Sigmoid colon (tissue), 7 donors: ENCODE results near the gene NPVF. TPM values are rescaled to one million over a fixed set of nuclear protein-coding genes. Genes with fewer than 3 reads are reported as not detected.

Experiments
- DNase-seq: peaks from one replicate; pipeline ENCODE4 v3.0.0-alpha.2; 2019
- H3K27ac ChIP-seq, 4 donors: fragments of 200-600 bp; sonication (generic); one replicate each; pipeline ENCODE4 v1.5.1; 2016 to 2019; ENCODE audit warnings: mild to moderate bottlenecking in 1 of 4
- H3K27me3 ChIP-seq, 3 donors: fragments of 200-600 bp; sonication (generic); one replicate each; pipeline ENCODE4 v1.5.1; 2019; ENCODE audit warnings: mild to moderate bottlenecking in 1 of 3
- H3K36me3 ChIP-seq, 4 donors: fragments of 200-600 bp; sonication (generic); one replicate each; pipeline ENCODE4 v1.5.1; 2016 to 2019
- H3K4me1 ChIP-seq, 4 donors: fragments of 200-600 bp; sonication (generic); one replicate each; pipeline ENCODE4 v1.5.1; 2017 to 2019
- H3K4me3 ChIP-seq, 4 donors: fragments of 200-600 bp; sonication (generic); one replicate each; pipeline ENCODE4 v1.5.1; 2017 to 2019; ENCODE audit warnings: mild to moderate bottlenecking in 2 of 4, moderate library complexity in 1 of 4
- H3K9me3 ChIP-seq, 4 donors: fragments of 200-600 bp in 3 of 4; sonication (generic) in 3 of 4; one replicate each; pipeline versions ENCODE4 v1.5.1 to v1.6.1; 2013 to 2019
- CTCF ChIP-seq, 4 experiments: fragments of 450-650 bp in 3 of 4; fragments of 200-600 bp in 1 of 4; IDR thresholded peaks; one replicate each; pipeline ENCODE4 v1.5.1; 2016 to 2019; ENCODE audit warnings: antibody characterized with exemption in 4 of 4, mild to moderate bottlenecking in 3 of 4, moderate library complexity in 2 of 4
- EP300 ChIP-seq, 4 donors: sonication (generic); formaldehyde crosslinking; IDR thresholded peaks; one replicate each; pipeline ENCODE4 v1.6.1; 2017; ENCODE audit warnings: antibody characterized with exemption in 4 of 4
- POLR2A ChIP-seq, 2 donors: fragments of 450-650 bp; IDR thresholded peaks; one replicate each; pipeline ENCODE4 v1.6.1; 2016; ENCODE audit warnings: antibody characterized with exemption in 2 of 2, mild to moderate bottlenecking in 2 of 2, moderate library complexity in 2 of 2
- POLR2AphosphoS5 ChIP-seq, 4 donors: sonication (generic); formaldehyde crosslinking; IDR thresholded peaks; one replicate each; pipeline ENCODE4 v1.6.1; 2017; ENCODE audit warnings: antibody characterized with exemption in 4 of 4
- WGBS, 2 donors: extraction: QIAGEN DNeasy Blood & Tissue Kit; methylation state at CpG; one replicate each; pipeline ENCODE4 v1.1.7; 2013; 5-methylcytosine and 5-hydroxymethylcytosine counted together
- intact Hi-C: fragments of 100-400 bp; cut with DNase I; formaldehyde crosslinking; loops from one replicate; pipeline ENCODE4 v1.15.1; 2023
- polyA plus RNA-seq, 3 donors: library from polyadenylated mRNA; stranded (reverse); fragments of 200-250 nt; gene quantifications; one replicate each; pipeline ENCODE4 v1.2.3, GENCODE V29; 2013
- total RNA-seq, 4 donors: library from RNA; depleted of rRNA; stranded (reverse); fragments of >200 nt; gene quantifications; one replicate each; pipeline ENCODE4 v1.1.0, GENCODE V29; 2016
- donor health status: healthy with polysubstance abuse.
- donor health status: Bipolar disorder and iron deficiency.
- donor health status: healthy.

NPVF gene
- total and polyA plus RNA-seq, 7 donors, result not detected

- Histone ChIP-seq H3K4me3 (no peak overlapping the region), H3K4me1 (no peaks in the 10 kb centered on the region), H3K27me3 (no peaks in the 10 kb centered on the region), H3K36me3 (no peaks in the 10 kb centered on the region), H3K9me3 (peaks cover 0 to 3% (median 0%) of the 10 kb centered on the region in 4 donors), H3K27ac (no peak overlapping the region)
- WGBS, 2 donors, result 88 to 89% methylated on average over 2 of the region's 2 CpGs
- intact Hi-C loops, result no loop called here
- TF ChIP-seq EP300 (IDR thresholded peaks at IDR 0.05) (no peak), POLR2AphosphoS5 (IDR thresholded peaks at IDR 0.05) (no peak), CTCF (IDR thresholded peaks at IDR 0.05) (no peak), POLR2A (IDR thresholded peaks at IDR 0.05) (no peak)
- no peak for DNase-seq
These were observed 34.2 kb downstream of the NPVF start for GRCh38 chr7:25194036-25194435.

- WGBS, 2 donors, result 55 to 82% methylated on average over 3 of the region's 3 CpGs
- Histone ChIP-seq H3K4me3 (no peak overlapping the region), H3K27me3 (no peaks in the 10 kb centered on the region), H3K36me3 (no peaks in the 10 kb centered on the region), H3K4me1 (no peaks in the 10 kb centered on the region), H3K9me3 (peaks cover 0 to 3% (median 0%) of the 10 kb centered on the region in 4 donors), H3K27ac (no peak overlapping the region)
- intact Hi-C loops, result no loop called here
- DNase-seq, result no peak
- TF ChIP-seq EP300 (IDR thresholded peaks at IDR 0.05) (no peak), POLR2AphosphoS5 (IDR thresholded peaks at IDR 0.05) (no peak), CTCF (IDR thresholded peaks at IDR 0.05) (no peak), POLR2A (IDR thresholded peaks at IDR 0.05) (no peak)
These were observed 36.2 kb downstream of the NPVF start for GRCh38 chr7:25192043-25192442.

GRCh38 chr7:25189197-25189596 is 39.1 kb downstream of the NPVF start:
- WGBS, 2 donors, result 86 to 96% methylated on average over 6 of the region's 6 CpGs
- no peak overlapping the region for H3K4me3 ChIP-seq
- DNase-seq, result no peak
- intact Hi-C loops, result no loop called here
- H3K27me3 ChIP-seq, result no peaks in the 10 kb centered on the region
- no peak overlapping the region for H3K27ac ChIP-seq
- no peaks in the 10 kb centered on the region for H3K4me1 ChIP-seq
- H3K36me3 ChIP-seq, result no peaks in the 10 kb centered on the region
- no peak for TF ChIP-seq EP300 (IDR thresholded peaks at IDR 0.05)
- TF ChIP-seq POLR2A (IDR thresholded peaks at IDR 0.05), result no peak
- no peak for TF ChIP-seq POLR2AphosphoS5 (IDR thresholded peaks at IDR 0.05)
- no peak for TF ChIP-seq CTCF (IDR thresholded peaks at IDR 0.05)
- H3K9me3 ChIP-seq, result no peaks in the 10 kb centered on the region

GRCh38 chr7:25187932-25188331 is 40.4 kb downstream of the NPVF start:
- WGBS, 2 donors, result 93% methylated on average over 8 of the region's 8 CpGs
- DNase-seq, result no peak

More at GRCh38 chr7:25187932-25188331, 40.4 kb downstream of the NPVF start:
- Histone ChIP-seq H3K4me1 (no peaks in the 10 kb centered on the region), H3K27me3 (no peaks in the 10 kb centered on the region), H3K4me3 (no peak overlapping the region), H3K36me3 (no peaks in the 10 kb centered on the region), H3K27ac (no peak overlapping the region), H3K9me3 (no peaks in the 10 kb centered on the region)
- TF ChIP-seq EP300 (IDR thresholded peaks at IDR 0.05), result no peak
- TF ChIP-seq POLR2AphosphoS5 (IDR thresholded peaks at IDR 0.05), result no peak
- no peak for TF ChIP-seq POLR2A (IDR thresholded peaks at IDR 0.05)
- no peak for TF ChIP-seq CTCF (IDR thresholded peaks at IDR 0.05)
- intact Hi-C loops, result no loop called here
